Breast epithelium (tissue), 4 donors: ENCODE data around the gene GLRX2. TPM values are rescaled to one million over a fixed set of nuclear protein-coding genes. Genes with fewer than 3 reads are reported as not detected.

Experiments
- DNase-seq, 2 donors: peaks; one replicate each; pipeline ENCODE4 v3.0.0-alpha.2; 2019; ENCODE audit warnings: low spot score in 2 of 2
- H3K27ac ChIP-seq, 2 donors: fragments of 200-600 bp; sonication (generic) in 1 of 2; one replicate each; pipeline ENCODE4 v1.5.1; 2016 to 2019; ENCODE audit warnings: mild to moderate bottlenecking in 1 of 2
- H3K27me3 ChIP-seq, 2 donors: fragments of 200-600 bp; sonication (generic) in 1 of 2; one replicate each; pipeline versions ENCODE4 v1.5.1 to v1.6.0; 2017 to 2019; ENCODE audit warnings: control low read depth in 1 of 2, mild to moderate bottlenecking in 1 of 2
- H3K36me3 ChIP-seq: fragments of 200-600 bp; one replicate; pipeline ENCODE4 v1.5.1; 2019
- H3K4me1 ChIP-seq, 2 donors: fragments of 200-600 bp; sonication (generic); one replicate each; pipeline ENCODE4 v1.5.1; 2016 to 2019; ENCODE audit warnings: control low read depth in 1 of 2
- H3K4me3 ChIP-seq, 3 donors: fragments of 200-600 bp; sonication (generic); 1 replicate in 2 of 3; 2 replicates in 1 of 3; pipeline ENCODE4 v1.5.1; 2016 to 2019; ENCODE audit warnings: mild to moderate bottlenecking in 3 of 3, moderate library complexity in 2 of 3
- H3K9me3 ChIP-seq, 2 donors: fragments of 200-600 bp; sonication (generic) in 1 of 2; one replicate each; pipeline ENCODE4 v1.5.1; 2016 to 2019; ENCODE audit warnings: control low read depth in 1 of 2
- POLR2A ChIP-seq: fragments of 450-650 bp; IDR thresholded peaks from one replicate; pipeline ENCODE4 v1.6.1; 2016; ENCODE audit warnings: antibody characterized with exemption, mild to moderate bottlenecking, moderate library complexity
- POLR2AphosphoS5 ChIP-seq, 3 donors: sonication (generic); formaldehyde crosslinking; IDR thresholded peaks; one replicate each; pipeline ENCODE4 v1.6.1; 2017; ENCODE audit warnings: antibody characterized with exemption in 3 of 3
- intact Hi-C: fragments of 100-400 bp; cut with DNase I; formaldehyde crosslinking; loops from one replicate; pipeline ENCODE4 v1.15.1; 2023; ENCODE audit warnings: low total_unique reads
- total RNA-seq, 3 donors: library from RNA; depleted of rRNA; stranded (reverse); fragments of >200 nt; gene quantifications; one replicate each; pipeline ENCODE4 v1.1.0, GENCODE V29; 2016
- TF ChIP-seq, protein P1 (sequence below), 3 donors: fragments of 450-650 bp; IDR thresholded peaks; one replicate each; pipeline ENCODE4 v1.5.1; 2016 to 2017; ENCODE audit warnings: antibody characterized with exemption in 3 of 3, mild to moderate bottlenecking in 3 of 3, moderate library complexity in 3 of 3

GLRX2 gene
- total RNA-seq, 3 donors from 2014 or later: 6.2 to 8.0 (median 6.9) TPM

DNA sequence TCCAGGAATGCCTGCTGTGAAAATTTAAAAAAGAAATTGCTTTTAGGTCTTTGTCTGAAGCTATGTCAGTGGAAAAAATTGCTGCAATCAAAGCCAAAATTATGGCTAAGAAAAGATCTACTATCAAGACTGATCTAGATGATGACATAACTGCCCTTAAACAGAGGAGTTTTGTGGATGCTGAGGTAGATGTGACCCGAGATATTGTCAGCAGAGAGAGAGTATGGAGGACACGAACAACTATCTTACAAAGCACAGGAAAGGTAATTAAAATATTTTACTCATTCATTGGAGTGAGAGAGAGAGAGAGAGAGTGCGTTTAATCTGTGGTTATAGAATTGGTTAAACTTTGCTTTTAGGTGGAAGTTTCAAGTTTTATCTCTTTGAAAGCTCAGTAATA, 36.6 kb upstream of the GLRX2 start:
- H3K9me3 ChIP-seq: no peaks in the 10 kb centered on the region
- no peaks in the 10 kb centered on the region for H3K4me1 ChIP-seq
- no peak overlapping the region for H3K27ac ChIP-seq
- TF ChIP-seq POLR2A (no peak), POLR2AphosphoS5 (IDR thresholded peaks at IDR 0.05) (no peak)
- TF ChIP-seq, protein P1, sequence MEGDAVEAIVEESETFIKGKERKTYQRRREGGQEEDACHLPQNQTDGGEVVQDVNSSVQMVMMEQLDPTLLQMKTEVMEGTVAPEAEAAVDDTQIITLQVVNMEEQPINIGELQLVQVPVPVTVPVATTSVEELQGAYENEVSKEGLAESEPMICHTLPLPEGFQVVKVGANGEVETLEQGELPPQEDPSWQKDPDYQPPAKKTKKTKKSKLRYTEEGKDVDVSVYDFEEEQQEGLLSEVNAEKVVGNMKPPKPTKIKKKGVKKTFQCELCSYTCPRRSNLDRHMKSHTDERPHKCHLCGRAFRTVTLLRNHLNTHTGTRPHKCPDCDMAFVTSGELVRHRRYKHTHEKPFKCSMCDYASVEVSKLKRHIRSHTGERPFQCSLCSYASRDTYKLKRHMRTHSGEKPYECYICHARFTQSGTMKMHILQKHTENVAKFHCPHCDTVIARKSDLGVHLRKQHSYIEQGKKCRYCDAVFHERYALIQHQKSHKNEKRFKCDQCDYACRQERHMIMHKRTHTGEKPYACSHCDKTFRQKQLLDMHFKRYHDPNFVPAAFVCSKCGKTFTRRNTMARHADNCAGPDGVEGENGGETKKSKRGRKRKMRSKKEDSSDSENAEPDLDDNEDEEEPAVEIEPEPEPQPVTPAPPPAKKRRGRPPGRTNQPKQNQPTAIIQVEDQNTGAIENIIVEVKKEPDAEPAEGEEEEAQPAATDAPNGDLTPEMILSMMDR (IDR thresholded peaks at IDR 0.05): no peak
- no peaks in the 10 kb centered on the region for H3K36me3 ChIP-seq
- intact Hi-C loops: no loop called here
- H3K27me3 ChIP-seq: no peaks in the 10 kb centered on the region
- H3K4me3 ChIP-seq: no peak overlapping the region
- DNase-seq: no peak

DNA sequence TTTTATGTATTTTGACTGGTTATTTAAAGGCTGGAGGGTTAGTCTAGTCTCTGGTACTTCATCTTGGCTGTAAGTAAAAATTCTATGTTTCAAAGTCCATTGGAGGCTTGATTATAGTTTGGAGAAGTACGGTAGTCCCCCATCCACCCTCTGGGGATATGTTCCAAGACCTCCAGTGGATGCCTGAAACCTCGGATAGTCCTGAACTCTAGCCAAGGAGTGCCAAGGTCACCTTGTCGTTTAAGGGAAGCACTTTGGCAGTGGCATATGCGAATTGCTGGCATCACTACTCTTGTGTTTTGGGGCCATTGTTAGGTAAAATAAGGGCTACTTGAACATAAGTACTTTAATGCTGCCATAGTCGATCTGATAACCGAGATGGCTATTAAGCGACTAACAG, 35.0 kb upstream of the GLRX2 start:
- H3K4me3 ChIP-seq: no peak overlapping the region
- peaks cover 8% of the 10 kb centered on the region for H3K36me3 ChIP-seq
- TF ChIP-seq, protein P1 (IDR thresholded peaks at IDR 0.05): no peak
- TF ChIP-seq POLR2AphosphoS5 (IDR thresholded peaks at IDR 0.05): no peak
- no peak for TF ChIP-seq POLR2A

DNA sequence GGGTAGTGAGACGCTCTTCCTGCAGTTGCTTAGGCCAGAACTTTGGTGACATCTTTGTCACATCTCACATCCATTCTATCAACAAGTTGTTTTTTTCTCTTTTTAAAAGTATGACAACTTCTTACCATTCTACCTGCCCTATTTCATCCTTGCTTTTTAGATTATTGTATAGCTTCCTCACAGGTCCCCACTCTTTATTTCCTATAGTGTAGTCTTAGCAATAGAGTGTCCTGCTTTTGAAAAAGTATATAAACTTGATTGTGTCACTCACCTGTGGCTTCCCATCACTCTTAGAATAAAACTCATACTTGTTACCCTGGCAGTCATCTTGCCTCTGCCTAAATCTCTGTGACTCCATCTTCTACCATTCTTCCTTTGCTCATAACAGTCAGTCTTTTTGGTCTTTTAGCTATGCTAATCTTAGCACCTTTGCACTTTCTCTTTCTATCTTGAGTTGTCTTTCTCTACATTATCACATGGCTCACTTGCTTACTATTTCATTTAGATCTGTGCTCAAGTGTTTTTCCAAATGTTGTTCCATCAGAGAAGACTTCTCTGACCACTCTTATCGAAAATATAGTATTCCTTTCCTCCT, 26.1 kb upstream of the GLRX2 start:
- no peak overlapping the region for H3K4me3 ChIP-seq
- H3K27me3 ChIP-seq: no peaks in the 10 kb centered on the region
- no peak for DNase-seq
- H3K9me3 ChIP-seq: no peaks in the 10 kb centered on the region
- H3K36me3 ChIP-seq: peaks cover 14% of the 10 kb centered on the region
- no peaks in the 10 kb centered on the region for H3K4me1 ChIP-seq
- intact Hi-C loops: no loop called here
- H3K27ac ChIP-seq: no peak overlapping the region
- no peak for TF ChIP-seq POLR2A
- TF ChIP-seq POLR2AphosphoS5 (IDR thresholded peaks at IDR 0.05): no peak
- TF ChIP-seq, protein P1 (IDR thresholded peaks at IDR 0.05): no peak

More for the DNA sequence above, 35.0 kb upstream of the GLRX2 start:
- no peak for DNase-seq
- Histone ChIP-seq H3K9me3 (no peaks in the 10 kb centered on the region), H3K27ac (no peak overlapping the region), H3K27me3 (no peaks in the 10 kb centered on the region), H3K4me1 (no peaks in the 10 kb centered on the region)
- intact Hi-C loops: no loop called here

DNA sequence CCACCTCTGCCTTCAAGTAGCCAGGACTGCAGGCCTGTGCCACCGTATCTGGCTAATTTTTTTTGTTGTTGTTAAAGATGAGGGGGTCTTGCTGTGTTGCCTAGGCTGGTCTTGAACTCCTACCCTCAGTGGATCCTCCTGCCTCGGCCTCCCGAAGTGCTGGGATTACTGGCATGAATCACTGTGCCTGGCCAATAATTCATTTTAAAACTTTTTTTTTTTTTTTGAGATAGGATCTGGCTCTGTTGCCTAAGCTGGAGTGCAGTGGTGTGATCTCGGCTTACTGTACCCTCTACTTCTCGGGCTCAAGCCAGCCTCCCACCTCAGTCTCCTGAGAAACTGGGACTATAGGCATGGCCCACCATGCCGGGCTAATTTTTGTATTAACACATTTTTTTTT, 20.2 kb upstream of the GLRX2 start:
- Histone ChIP-seq H3K4me3 (no peak overlapping the region), H3K27ac (no peak overlapping the region), H3K4me1 (peaks cover 0 to 5% of the 10 kb centered on the region in 2 donors), H3K36me3 (peaks cover 5% of the 10 kb centered on the region), H3K9me3 (no peaks in the 10 kb centered on the region), H3K27me3 (no peaks in the 10 kb centered on the region)
- TF ChIP-seq POLR2AphosphoS5 (IDR thresholded peaks at IDR 0.05) (no peak), POLR2A (no peak)
- TF ChIP-seq, protein P1 (IDR thresholded peaks at IDR 0.05): no peak
- no peak for DNase-seq
- intact Hi-C loops: no loop called here

DNA sequence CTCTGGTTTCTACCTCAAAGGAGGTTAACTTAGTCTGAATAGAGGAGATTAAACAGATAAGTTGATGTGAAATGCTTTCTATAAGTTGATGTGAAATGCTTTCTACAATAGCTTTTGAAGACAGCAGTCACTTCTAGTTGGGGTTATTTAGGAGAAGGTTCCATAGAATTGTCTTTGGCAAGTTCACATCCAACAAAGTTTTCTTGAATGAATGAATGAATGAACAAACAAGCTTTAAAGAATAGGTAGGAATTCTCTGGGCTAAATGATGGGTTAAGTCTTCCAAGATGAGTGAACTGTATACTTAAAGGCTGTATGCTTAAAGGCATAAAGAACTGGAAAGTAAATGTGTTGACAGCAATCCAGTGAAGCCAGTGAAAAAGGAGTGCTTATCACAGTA, 18.5 kb upstream of the GLRX2 start:
- TF ChIP-seq, protein P1 (IDR thresholded peaks at IDR 0.05): no peak
- TF ChIP-seq POLR2AphosphoS5 (IDR thresholded peaks at IDR 0.05) (no peak), POLR2A (no peak)
- Histone ChIP-seq H3K9me3 (no peaks in the 10 kb centered on the region), H3K4me1 (peaks cover 0 to 5% of the 10 kb centered on the region in 2 donors), H3K4me3 (peak overlapping the region; percentile 67 to 97 (median 88)), H3K27me3 (no peaks in the 10 kb centered on the region), H3K36me3 (no peaks in the 10 kb centered on the region), H3K27ac (no peak overlapping the region)
- intact Hi-C loops: no loop called here
- DNase-seq: no peak
